HS-27A (cell line): ENCODE data around the gene PACS2.

ENCODE experiments used
- DNase-seq: peaks from one replicate; pipeline ENCODE4 v3.0.0-alpha.2; 2012; ENCODE audit warnings: low read depth, missing footprints

PACS2 gene

DNA sequence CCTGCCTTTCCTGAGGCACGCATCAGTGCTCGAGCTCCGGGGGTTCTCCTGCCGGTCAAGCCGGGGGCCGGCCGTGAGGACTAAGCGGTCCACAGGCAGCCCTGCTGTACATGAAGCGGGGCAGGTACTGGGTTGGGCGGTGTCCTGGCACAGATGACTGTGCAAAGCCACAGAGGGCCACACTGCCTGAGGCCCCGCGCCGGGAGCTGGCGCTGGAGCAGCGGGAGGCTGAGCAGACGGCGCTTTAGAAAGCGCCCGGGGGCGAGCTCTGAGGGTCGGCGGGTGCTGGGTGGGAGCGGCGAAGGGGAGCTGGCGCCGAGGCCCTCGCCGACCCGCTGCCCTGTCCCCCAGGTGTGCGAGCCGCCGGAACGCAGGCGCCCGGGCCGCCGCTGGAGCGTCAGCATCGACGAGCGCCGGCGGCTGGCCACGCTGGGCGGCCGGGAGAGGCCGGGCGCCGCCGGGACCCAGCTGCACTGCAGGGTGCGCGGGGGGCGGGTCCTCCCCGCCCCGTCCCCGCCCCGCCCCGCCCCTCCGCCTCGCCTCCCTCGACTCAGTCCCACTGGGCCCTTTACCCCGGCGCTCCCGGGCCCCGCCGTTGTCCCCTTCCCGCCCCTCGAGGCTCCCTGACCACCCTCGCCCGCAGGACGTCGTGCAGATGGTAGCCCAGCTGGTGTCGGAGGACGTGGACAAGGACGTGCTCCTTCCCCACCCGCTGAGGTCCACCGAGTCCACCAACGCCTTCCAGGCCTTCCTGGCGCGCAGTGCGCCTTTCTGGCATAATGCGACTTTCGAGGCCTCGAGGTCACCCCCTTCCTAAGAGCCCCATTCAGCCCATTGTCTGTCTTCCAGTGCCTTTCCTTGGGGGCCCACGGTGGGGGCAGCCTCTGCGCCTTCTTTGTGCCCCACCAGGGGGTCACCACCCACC is 96.7 kb downstream of the PACS2 start:
- DNase-seq, result no peak

- DNase-seq, result no peak
Observed at GRCh38 chr14:105411985-105412770, 97.6 kb downstream of the PACS2 start.

- DNase-seq, result no peak
Observed at GRCh38 chr14:105412771-105413543, 98.4 kb downstream of the PACS2 start.

GRCh38 chr14:105413544-105413886 is 99.0 kb downstream of the PACS2 start:
- no peak for DNase-seq

GRCh38 chr14:105414456-105415371 is 100.2 kb downstream of the PACS2 start:
- DNase-seq, result no peak

- DNase-seq, result no peak
Observed at GRCh38 chr14:105415481-105416428, 101.2 kb downstream of the PACS2 start.

DNA sequence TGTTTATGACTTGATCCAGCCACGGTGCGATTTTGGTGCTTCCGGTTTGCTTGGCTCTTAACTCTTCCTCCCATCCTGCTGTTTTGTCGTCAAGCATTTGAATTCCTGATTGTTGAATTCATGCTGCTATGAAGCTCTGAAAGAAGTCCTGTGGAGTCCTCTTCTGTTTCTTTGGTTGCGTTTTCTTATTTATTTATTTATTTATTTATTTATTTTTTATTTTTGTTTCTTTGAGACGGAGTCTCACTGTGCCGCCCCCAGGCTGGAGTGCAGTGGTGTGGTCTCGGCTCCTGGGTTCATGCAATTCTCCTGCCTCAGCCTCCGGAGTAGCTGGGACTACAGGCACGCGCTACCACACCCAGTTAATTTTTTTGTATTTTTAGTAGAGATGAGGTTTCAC is 102.1 kb downstream of the PACS2 start:
- no peak for DNase-seq

DNA sequence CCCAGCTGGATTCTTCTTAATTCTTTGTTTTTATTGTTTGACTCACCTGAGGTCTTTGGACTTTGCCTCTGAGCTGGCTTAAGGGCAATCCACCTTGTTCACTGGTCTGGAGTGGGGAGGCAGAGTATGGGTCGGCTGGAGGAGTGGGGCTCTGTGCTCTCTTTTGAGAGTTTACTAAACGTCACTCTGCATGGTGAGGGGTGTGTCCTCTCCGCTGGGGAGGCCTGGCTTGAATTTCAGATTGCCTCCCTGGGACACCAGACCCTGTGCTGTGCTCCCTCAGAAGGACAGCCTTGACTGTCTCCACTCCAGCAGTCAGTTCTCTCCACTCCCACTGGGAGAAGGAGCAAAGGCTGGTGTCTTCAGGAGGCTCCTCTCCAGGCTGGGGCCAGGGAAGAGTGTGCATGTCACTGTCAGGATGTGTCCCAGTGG is 103.2 kb downstream of the PACS2 start:
- no peak for DNase-seq

DNA sequence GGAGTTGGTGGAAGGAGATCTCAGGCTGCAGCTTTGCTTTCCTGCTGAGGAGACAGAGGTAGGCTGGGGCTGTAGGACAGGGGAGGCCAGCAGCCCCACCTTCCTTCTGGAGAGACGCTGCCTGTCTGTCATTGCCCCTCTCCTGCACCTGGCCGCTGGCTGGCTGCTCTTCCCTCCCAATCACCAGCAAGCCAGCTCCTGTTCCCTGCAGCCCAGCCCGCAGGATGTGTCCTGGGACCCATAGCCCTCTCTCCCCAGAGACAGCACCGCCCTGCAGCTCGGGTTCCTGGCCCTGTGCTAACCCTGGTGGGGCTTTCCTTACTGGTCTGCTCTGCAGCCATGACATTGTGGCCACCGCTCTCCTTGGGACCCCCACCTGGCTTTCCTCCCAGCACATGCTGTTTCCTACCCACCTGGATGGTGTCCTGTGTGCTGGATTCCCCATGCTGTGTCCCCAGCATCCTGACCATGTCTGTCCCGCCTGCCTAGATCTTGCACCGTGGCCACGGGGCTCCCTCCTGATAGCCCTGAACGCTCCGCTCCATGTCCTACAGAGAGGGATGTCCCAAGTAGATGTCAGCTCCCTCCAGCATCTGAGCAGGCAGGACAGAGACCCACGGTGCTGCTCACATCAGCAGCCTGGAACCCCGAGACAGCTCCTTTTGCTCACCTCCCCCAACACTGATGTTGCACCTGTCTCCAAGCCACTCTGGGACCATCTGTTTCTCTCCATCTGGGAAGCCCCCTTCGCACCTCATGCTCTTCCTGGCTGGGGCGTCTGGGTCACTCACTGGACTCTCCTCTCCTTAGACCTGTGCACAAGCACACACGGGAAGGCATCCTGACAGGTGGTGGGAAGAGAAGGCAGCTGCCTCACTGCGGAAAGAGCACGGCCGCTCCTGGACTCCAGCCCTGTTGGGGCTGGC is 104.0 kb downstream of the PACS2 start:
- DNase-seq, result no peak

- no peak for DNase-seq
Observed at GRCh38 chr14:105419195-105420091, 104.9 kb downstream of the PACS2 start, which contains the start of gene MTA1. Gene MTA1, plus strand, starts transcription at chr14:105419827. Its CDS starts 209 bp downstream, at chr14:105420036.

- no peak for DNase-seq
Observed at GRCh38 chr14:105420101-105420973, 105.8 kb downstream of the PACS2 start.

DNA sequence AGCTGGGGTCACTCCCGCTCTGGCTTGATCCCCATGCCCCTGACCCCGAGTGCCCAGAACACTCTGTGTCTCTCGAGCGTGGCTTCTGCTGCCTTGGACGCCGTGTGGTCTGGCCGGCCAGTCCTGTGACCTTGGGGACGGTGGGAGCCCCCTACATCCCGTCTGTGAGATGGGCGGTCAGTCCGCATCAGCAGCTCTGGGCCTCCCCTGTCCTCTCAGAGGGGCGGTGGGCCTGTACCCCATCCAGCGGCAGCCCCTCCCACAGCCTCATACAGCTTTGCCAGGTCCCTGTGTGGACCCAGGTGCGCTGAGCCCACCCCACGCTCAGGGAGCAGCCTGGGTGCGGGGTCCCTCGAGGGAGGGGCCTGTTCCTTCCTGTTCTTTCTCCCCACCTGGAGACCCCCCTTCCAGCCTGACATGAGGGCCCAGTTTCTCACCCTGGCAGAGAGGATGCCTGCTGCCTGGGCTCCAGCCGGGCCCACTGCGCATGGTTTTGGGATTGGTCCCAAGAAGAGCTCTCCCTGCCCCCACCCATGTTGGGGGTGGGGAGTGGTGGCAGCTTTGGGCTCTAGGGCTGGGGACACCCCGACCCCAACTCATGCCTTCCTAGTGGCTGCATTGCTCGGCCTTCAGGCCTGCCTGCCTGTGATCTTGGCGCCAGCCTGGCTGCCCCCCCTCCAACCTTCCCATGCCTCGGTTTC is 106.6 kb downstream of the PACS2 start:
- DNase-seq, result no peak

- DNase-seq, result no peak
Observed at GRCh38 chr14:105421723-105422615, 107.4 kb downstream of the PACS2 start.

GRCh38 chr14:105422695-105423487 is 108.3 kb downstream of the PACS2 start:
- no peak for DNase-seq
